Measurements from ENCODE around the gene UBD.

UBD gene

DNA sequence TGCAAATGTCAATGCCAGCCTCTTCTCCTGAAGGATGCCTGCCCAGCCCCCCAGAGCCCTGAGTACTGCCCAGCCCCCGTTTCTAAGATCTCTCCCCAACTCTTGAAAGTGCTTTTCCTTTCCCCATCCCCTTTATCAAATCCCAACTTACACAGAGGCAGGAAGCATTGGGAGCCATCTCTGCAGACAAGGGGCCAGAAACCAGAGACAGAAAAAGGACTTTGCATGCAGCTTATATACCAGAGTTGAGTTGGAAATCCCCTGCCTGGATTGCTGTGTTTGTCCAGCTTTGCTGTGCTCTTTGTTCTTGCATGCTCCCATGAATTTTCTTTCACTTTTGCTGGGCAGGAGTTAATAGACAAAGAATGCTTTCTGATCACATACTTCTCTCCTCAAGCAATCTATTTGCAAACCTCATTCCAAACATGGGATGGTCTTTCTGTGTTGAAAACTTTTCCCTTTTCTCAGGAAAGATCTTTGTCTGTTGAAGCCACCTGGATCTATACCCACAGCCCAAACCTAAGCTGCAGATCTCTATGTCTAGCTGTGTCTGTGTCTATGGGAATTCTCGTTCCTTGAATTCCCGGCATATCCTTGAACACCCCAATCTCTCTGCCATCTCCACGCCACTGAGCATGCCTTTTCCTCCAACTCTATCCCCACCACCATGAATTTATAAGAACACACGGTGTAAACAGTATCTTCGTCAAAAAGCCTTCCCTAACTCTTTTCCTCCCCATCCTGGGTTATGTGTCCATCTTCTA lies at the start of gene UBD:
Gene UBD (minus strand): TSS at position 209 of the 764 bp plus-strand sequence. CDS start 31 bp downstream, at position 178.
- Histone ChIP-seq H3K9me3 (ENCODE audit: control insufficient read depth, insufficient read depth, low read length) (no peaks in the 10 kb centered on the region), H3K27ac (ENCODE audit: low read length) (no peak within 1 kb of the TSS), H3K27me3 (ENCODE audit: control insufficient read depth, insufficient read depth, low read length) (peaks cover 11% of the 10 kb centered on the region), H3K36me3 (ENCODE audit: control insufficient read depth, insufficient read depth, low read length) (no peaks in the 10 kb centered on the region), H3K4me3 (ENCODE audit: low read length) (no peak within 1 kb of the TSS), H3K4me1 (ENCODE audit: control insufficient read depth, insufficient read depth, low read length) (peaks cover 2% of the 10 kb centered on the region; the same call in 1 of the 2 replicates)
- DNase-seq (ENCODE audit: low read depth, low spot score), result no peak
- WGBS (ENCODE audit: insufficient coverage, insufficient read length), result no CpG with 5 or more reads among the region's 6 CpGs

DNA sequence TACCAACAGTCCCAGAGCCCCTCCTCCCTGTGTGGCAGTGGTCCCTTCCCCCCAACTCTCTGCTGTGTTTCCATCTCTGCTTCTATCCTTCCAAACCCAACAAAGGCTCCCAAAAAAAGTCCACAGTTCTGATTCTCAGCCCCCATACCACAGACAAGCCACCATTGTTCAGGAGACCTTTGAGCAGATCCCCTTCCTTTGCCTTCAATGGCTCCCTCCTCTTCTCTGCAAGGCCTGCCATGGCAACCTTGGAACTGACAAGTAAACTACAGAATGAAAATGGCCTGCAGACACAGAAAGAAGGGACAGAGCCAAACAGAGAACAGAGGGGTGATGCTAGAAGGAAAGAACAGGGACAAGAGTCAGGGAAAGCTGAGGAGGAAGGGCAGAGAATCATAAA lies 48.6 kb upstream of the UBD start:
- H3K27me3 ChIP-seq (ENCODE audit: control insufficient read depth, insufficient read depth, low read length), result no peaks in the 10 kb centered on the region
- no peak overlapping the region for H3K4me3 ChIP-seq (ENCODE audit: low read length)
- no peak overlapping the region for H3K27ac ChIP-seq (ENCODE audit: low read length)
- H3K36me3 ChIP-seq (ENCODE audit: control insufficient read depth, insufficient read depth, low read length), result peaks cover 69% of the 10 kb centered on the region
- no peaks in the 10 kb centered on the region for H3K4me1 ChIP-seq (ENCODE audit: control insufficient read depth, insufficient read depth, low read length)
- no peak for DNase-seq (ENCODE audit: low read depth, low spot score)
- H3K9me3 ChIP-seq (ENCODE audit: control insufficient read depth, insufficient read depth, low read length), result no peaks in the 10 kb centered on the region

DNA sequence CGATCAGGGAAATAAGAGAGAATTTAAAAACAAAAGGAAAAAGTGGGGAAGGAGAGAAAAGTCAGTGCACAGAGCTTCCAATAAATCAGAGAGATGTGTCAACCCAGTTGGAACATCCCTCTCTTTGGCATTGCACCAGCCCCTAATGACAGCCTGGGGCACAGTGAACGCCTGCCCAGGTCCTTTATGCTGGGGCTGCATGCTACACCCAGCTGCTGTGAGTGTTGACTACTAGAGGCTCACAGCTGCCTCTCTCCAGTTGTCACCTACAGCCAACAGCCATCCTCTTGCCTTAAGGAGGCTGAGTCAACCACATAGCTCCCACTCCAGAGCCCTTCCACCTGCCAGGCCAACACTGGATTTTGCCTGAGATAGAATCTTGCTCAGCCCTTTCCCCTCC lies 44.4 kb upstream of the UBD start:
- H3K27me3 ChIP-seq (ENCODE audit: control insufficient read depth, insufficient read depth, low read length), result no peaks in the 10 kb centered on the region
- H3K4me3 ChIP-seq (ENCODE audit: low read length), result no peak overlapping the region
- peaks cover 62% of the 10 kb centered on the region for H3K36me3 ChIP-seq (ENCODE audit: control insufficient read depth, insufficient read depth, low read length)
- peaks cover 3% of the 10 kb centered on the region for H3K4me1 ChIP-seq (ENCODE audit: control insufficient read depth, insufficient read depth, low read length)
- no CpG with 5 or more reads among the region's 2 CpGs for WGBS (ENCODE audit: insufficient coverage, insufficient read length)
- H3K9me3 ChIP-seq (ENCODE audit: control insufficient read depth, insufficient read depth, low read length), result no peaks in the 10 kb centered on the region
- no peak for DNase-seq (ENCODE audit: low read depth, low spot score)
- no peak overlapping the region for H3K27ac ChIP-seq (ENCODE audit: low read length)

DNA sequence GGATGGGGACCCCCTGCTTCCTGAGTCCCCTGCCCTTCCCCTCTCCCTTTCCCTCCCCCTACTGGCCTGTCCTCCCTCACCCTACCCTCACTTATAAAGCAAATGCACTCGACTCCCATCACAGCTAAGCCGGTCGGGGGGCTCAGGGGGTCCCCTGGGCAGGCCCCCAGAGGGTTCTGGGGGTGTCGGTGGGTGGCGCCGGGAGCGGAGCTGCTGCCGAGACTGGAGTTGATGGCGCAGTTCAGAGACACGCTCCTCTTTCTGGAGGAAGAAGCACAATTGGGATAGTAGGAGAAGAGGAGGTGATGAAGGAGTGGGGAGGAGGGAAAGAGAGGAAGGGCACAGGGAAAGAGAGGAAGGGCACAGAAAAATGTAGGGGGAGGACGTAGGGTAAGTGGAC lies 43.9 kb upstream of the UBD start:
- Histone ChIP-seq H3K4me1 (ENCODE audit: control insufficient read depth, insufficient read depth, low read length) (peaks cover 3% of the 10 kb centered on the region), H3K27ac (ENCODE audit: low read length) (no peak overlapping the region), H3K36me3 (ENCODE audit: control insufficient read depth, insufficient read depth, low read length) (peaks cover 59% of the 10 kb centered on the region), H3K4me3 (ENCODE audit: low read length) (no peak overlapping the region), H3K27me3 (ENCODE audit: control insufficient read depth, insufficient read depth, low read length) (no peaks in the 10 kb centered on the region), H3K9me3 (ENCODE audit: control insufficient read depth, insufficient read depth, low read length) (no peaks in the 10 kb centered on the region)
- WGBS (ENCODE audit: insufficient coverage, insufficient read length), result no CpG with 5 or more reads among the region's 11 CpGs
- no peak for DNase-seq (ENCODE audit: low read depth, low spot score)

DNA sequence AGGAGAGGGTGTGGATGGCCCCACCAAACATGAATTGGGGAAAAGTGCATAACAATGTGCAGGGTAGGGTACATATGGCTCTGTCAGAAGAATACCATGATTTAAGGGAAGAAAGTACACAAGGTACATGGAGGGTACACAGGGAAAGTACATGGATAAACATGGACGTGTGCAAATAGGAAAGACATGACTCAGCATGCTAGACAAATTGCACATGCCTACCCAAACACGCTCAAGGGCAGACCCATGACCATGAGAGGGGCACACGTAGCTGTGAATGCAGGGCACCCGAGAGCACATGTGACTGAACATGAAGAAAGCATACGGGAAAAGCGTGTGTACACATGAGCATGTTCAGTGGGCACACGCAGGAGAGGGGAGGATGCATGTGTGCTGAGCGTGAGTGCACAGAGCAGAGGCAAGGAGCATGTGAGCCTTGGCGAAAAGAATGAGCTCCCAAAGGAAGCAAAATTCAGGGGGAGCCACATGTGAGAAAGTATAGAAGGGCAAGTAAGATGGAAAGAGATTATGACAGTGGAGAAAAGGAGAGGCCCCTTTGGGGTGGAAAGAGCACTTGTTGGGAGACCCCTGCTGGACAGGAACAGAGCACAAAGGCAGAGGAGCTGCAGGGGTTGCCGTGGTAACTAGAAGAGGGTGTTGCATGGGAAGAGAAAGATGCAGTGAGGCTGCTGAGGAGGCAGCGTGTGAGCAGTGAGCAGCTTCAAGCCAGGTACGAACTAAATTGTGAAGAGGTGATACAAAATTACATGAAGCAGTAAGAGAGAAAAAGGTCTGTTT lies 43.2 kb upstream of the UBD start:
- Histone ChIP-seq H3K9me3 (ENCODE audit: control insufficient read depth, insufficient read depth, low read length) (no peaks in the 10 kb centered on the region), H3K27ac (ENCODE audit: low read length) (no peak overlapping the region), H3K36me3 (ENCODE audit: control insufficient read depth, insufficient read depth, low read length) (peaks cover 52% of the 10 kb centered on the region), H3K4me1 (ENCODE audit: control insufficient read depth, insufficient read depth, low read length) (peaks cover 3% of the 10 kb centered on the region), H3K4me3 (ENCODE audit: low read length) (no peak overlapping the region), H3K27me3 (ENCODE audit: control insufficient read depth, insufficient read depth, low read length) (no peaks in the 10 kb centered on the region)
- WGBS (ENCODE audit: insufficient coverage, insufficient read length), result no CpG with 5 or more reads among the region's 12 CpGs
- DNase-seq (ENCODE audit: low read depth, low spot score), result no peak

DNA sequence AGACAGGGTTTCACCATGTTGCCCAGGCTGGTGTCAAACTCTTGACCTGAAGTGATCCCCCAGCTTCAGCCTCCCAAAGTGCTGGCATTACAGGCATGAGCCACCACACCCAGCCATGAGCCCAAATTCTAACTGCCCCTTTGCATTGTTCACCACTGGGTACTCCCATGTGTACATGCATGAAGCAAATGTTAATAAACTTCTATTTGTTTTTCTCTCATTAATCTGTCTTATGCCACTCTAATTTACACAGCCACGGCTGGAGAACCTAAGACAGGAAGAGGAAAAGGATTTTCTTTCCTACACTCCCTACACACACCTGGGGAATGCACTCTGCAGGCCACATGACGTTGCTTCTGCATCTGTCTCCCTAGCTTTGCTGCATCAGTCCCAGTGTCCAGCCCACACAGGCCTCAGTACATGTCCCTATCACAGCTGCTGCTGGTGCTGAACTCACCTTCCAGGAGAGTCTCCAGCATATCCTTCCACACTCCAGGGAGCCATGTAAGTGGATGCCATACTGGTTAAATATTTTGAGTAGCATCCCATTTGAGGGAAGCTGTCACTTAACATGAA lies 38.7 kb upstream of the UBD start:
- H3K9me3 ChIP-seq (ENCODE audit: control insufficient read depth, insufficient read depth, low read length), result no peaks in the 10 kb centered on the region
- H3K27ac ChIP-seq (ENCODE audit: low read length), result no peak overlapping the region
- H3K36me3 ChIP-seq (ENCODE audit: control insufficient read depth, insufficient read depth, low read length), result peaks cover 17% of the 10 kb centered on the region
- WGBS (ENCODE audit: insufficient coverage, insufficient read length), result no CpG with 5 or more reads among the region's 2 CpGs
- no peaks in the 10 kb centered on the region for H3K27me3 ChIP-seq (ENCODE audit: control insufficient read depth, insufficient read depth, low read length)
- DNase-seq (ENCODE audit: low read depth, low spot score), result no peak
- H3K4me3 ChIP-seq (ENCODE audit: low read length), result no peak overlapping the region
- H3K4me1 ChIP-seq (ENCODE audit: control insufficient read depth, insufficient read depth, low read length), result peaks cover 3% of the 10 kb centered on the region

DNA sequence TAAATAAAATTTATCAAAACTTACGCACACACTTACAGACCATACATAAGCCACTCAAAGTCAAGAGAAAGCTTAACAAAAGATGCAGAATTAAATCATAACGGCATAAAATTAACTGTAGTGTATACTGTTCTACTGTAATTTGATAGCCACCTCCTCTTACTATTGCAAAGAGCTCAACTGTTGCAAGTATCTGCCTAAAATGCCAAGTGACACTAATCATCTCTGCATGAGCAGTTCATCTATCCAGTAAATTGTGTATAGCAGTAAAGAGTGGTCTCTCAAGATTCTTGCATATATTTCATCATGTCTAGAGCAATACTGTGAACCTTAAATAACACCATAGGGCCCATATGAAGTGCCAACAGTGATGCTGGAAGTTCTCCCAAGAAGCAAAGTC lies 37.7 kb upstream of the UBD start:
- peaks cover 10% of the 10 kb centered on the region; the same call in 1 of the 2 replicates for H3K36me3 ChIP-seq (ENCODE audit: control insufficient read depth, insufficient read depth, low read length)
- DNase-seq (ENCODE audit: low read depth, low spot score), result no peak
- H3K4me1 ChIP-seq (ENCODE audit: control insufficient read depth, insufficient read depth, low read length), result 0 out of 2 replicates have a peak, but pooled peaks cover 2% of the 10 kb centered on the region
- H3K9me3 ChIP-seq (ENCODE audit: control insufficient read depth, insufficient read depth, low read length), result no peaks in the 10 kb centered on the region
- no peaks in the 10 kb centered on the region for H3K27me3 ChIP-seq (ENCODE audit: control insufficient read depth, insufficient read depth, low read length)
- H3K27ac ChIP-seq (ENCODE audit: low read length), result no peak overlapping the region
- no peak overlapping the region for H3K4me3 ChIP-seq (ENCODE audit: low read length)
- no CpG with 5 or more reads among the region's 2 CpGs for WGBS (ENCODE audit: insufficient coverage, insufficient read length)

DNA sequence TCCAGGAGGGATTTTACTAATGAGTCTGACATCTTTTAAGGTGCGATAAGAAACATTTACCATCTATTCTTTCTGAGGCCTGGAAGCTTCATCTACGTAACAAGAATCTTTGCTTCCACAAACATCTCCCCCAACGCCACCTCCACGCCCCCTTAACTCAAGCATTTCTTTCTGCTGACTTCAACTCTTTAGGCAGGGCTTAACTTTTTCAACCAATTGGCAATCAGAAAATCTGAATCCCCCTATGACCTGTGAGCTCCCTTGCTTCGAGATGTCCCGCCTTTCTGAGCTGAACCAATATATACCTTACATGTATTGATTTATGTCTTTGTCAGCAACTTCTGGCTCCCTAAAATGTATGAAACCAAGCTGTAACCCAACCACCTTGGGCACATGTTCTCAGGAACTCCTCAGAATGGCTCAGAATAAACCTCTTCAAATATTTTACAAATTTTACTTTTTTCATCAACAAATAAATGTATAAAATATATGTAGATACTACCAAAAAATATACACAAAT lies 36.9 kb upstream of the UBD start:
- 0 out of 2 replicates have a peak, but pooled peaks cover 2% of the 10 kb centered on the region for H3K4me1 ChIP-seq (ENCODE audit: control insufficient read depth, insufficient read depth, low read length)
- H3K27me3 ChIP-seq (ENCODE audit: control insufficient read depth, insufficient read depth, low read length), result no peaks in the 10 kb centered on the region
- H3K27ac ChIP-seq (ENCODE audit: low read length), result no peak overlapping the region
- no peaks in the 10 kb centered on the region for H3K9me3 ChIP-seq (ENCODE audit: control insufficient read depth, insufficient read depth, low read length)
- 100% methylated on average over 2 of the region's 6 CpGs for WGBS (ENCODE audit: insufficient coverage, insufficient read length)
- no peak overlapping the region for H3K4me3 ChIP-seq (ENCODE audit: low read length)
- peaks cover 3% of the 10 kb centered on the region; the same call in 1 of the 2 replicates for H3K36me3 ChIP-seq (ENCODE audit: control insufficient read depth, insufficient read depth, low read length)
- no peak for DNase-seq (ENCODE audit: low read depth, low spot score)

DNA sequence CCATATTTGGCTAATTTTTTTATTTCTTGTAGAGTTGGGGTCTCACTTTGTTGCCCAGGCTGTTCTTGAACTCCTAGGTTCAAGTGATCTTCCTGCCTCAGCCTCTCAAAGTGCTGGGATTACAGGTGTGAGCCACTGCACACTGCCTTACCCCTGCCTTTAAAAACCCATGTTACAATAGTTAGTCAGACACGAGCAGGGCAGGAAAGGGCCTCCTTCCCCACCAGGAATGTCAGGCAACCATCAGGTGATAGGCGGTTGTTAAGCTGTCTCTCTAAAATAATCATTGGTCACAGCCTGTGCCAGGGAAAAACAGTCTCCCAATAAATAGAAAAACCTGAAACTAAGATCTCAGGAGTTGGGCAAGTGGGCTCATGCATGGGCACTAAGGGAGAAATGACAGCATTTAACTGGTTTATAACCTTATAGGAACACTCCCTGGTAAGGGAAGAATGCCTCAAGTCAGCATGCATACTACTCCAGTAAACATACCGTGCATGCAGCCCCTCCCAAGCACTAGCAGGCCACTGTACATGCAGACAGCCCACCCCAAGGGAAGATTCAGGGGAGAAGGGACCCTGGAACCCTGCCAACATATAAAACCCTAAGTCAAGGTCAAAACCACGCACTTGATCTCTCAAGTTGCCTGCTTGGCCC lies 33.8 kb upstream of the UBD start:
- DNase-seq (ENCODE audit: low read depth, low spot score), result no peak
- no CpG with 5 or more reads among the region's 4 CpGs for WGBS (ENCODE audit: insufficient coverage, insufficient read length)
- H3K4me1 ChIP-seq (ENCODE audit: control insufficient read depth, insufficient read depth, low read length), result 0 out of 2 replicates have a peak, but pooled peaks cover 2% of the 10 kb centered on the region

DNA sequence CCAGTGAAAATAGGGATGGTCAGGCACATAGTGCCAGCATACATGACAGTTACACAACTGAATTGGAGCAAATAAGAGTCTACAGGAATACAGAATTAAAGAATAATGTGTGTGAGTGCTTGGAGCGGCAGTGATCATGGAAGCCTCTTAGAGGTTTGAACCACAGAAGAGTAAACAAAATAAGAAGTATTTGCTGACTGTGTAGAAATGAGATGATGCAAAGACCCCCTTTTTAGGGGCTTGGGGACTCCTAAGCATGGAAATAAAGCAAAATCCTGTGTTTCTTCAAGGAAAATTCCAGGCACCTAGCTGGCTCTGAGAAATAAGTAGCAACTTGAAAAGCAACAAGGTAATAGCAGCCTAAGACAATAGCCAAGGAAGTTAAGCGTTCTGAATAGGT lies 32.1 kb upstream of the UBD start:
- H3K27me3 ChIP-seq (ENCODE audit: control insufficient read depth, insufficient read depth, low read length), result no peaks in the 10 kb centered on the region
- H3K27ac ChIP-seq (ENCODE audit: low read length), result no peak overlapping the region
- H3K36me3 ChIP-seq (ENCODE audit: control insufficient read depth, insufficient read depth, low read length), result no peaks in the 10 kb centered on the region
- no CpG with 5 or more reads among the region's 2 CpGs for WGBS (ENCODE audit: insufficient coverage, insufficient read length)
- no peaks in the 10 kb centered on the region for H3K9me3 ChIP-seq (ENCODE audit: control insufficient read depth, insufficient read depth, low read length)
- 0 out of 2 replicates have a peak, but pooled peaks cover 2% of the 10 kb centered on the region for H3K4me1 ChIP-seq (ENCODE audit: control insufficient read depth, insufficient read depth, low read length)
- no peak for DNase-seq (ENCODE audit: low read depth, low spot score)
- H3K4me3 ChIP-seq (ENCODE audit: low read length), result no peak overlapping the region

More for the DNA sequence above, 33.8 kb upstream of the UBD start:
- Histone ChIP-seq H3K27me3 (ENCODE audit: control insufficient read depth, insufficient read depth, low read length) (no peaks in the 10 kb centered on the region), H3K27ac (ENCODE audit: low read length) (no peak overlapping the region), H3K36me3 (ENCODE audit: control insufficient read depth, insufficient read depth, low read length) (no peaks in the 10 kb centered on the region), H3K4me3 (ENCODE audit: low read length) (no peak overlapping the region), H3K9me3 (ENCODE audit: control insufficient read depth, insufficient read depth, low read length) (no peaks in the 10 kb centered on the region)
